B cell (primary cell): Measurements from ENCODE around the gene MARCHF7. TPM values are rescaled to one million over a fixed set of nuclear protein-coding genes. Genes with fewer than 3 reads are reported as not detected.

Source experiments
- ATAC-seq: fragments of 200-7000 bp; cut with Tn5 transposase; one replicate; pipeline ENCODE4 v1.10.0; 2021; ENCODE audit warnings: low read depth, mild to moderate bottlenecking, moderate number of reproducible peaks, moderate library complexity
- CTCF ChIA-PET: fragments of 350-600 bp; sonication (Branson Sonifier 250); formaldehyde crosslinking; loops from one replicate; lab custom pipeline; 2021; ENCODE audit warnings: antibody characterized with exemption, inconsistent platforms; lab: Charles Lee
- POLR2A ChIA-PET: fragments of 350-600 bp; sonication (Branson Sonifier 250); formaldehyde crosslinking; loops from one replicate; lab custom pipeline; 2021; ENCODE audit warnings: antibody characterized with exemption; lab: Charles Lee
- DNase-seq: peaks from one replicate; pipeline ENCODE4 v3.0.0; 2013
- H2AFZ ChIP-seq: 2 replicates; pipeline ENCODE4 v1.6.1; 2012; ENCODE audit warnings: mild to moderate bottlenecking, low read depth, low read length; ENCODE audit not compliant: insufficient read depth, poor library complexity, severe bottlenecking
- H3K27ac ChIP-seq, 2 donors: 1 replicate in 1 of 2; 2 replicates in 1 of 2; pipeline ENCODE4 v1.5.1; 2012 to 2013; ENCODE audit warnings: low read length in 2 of 2, mild to moderate bottlenecking in 2 of 2, moderate library complexity in 1 of 2
- H3K27me3 ChIP-seq, 4 experiments: fragments of 200-600 bp in 1 of 4; sonication (generic) in 1 of 4; replicated peaks in 1 of 4; 1 replicate in 2 of 4; 2 replicates in 2 of 4; pipeline versions ENCODE4 v1.6.1 to v1.7.0; 2013 to 2016; ENCODE audit warnings: low read length in 3 of 4, mild to moderate bottlenecking in 2 of 4, mixed read lengths in 1 of 4, moderate library complexity in 1 of 4; ENCODE audit not compliant: insufficient read depth in 4 of 4, control insufficient read depth in 3 of 4; ENCODE audit errors: control extremely low read depth in 1 of 4
- H3K36me3 ChIP-seq, 2 experiments: replicated peaks in 1 of 2; 1 replicate in 1 of 2; 2 replicates in 1 of 2; pipeline versions ENCODE4 v1.6.1 to v1.7.1; 2013; ENCODE audit warnings: low read length in 1 of 2; ENCODE audit not compliant: insufficient read depth in 2 of 2, control insufficient read depth in 1 of 2; ENCODE audit errors: control extremely low read depth in 1 of 2, extremely low read depth in 1 of 2
- H3K4me1 ChIP-seq, 2 donors: fragments of 200-600 bp in 1 of 2; sonication (generic) in 1 of 2; 1 replicate in 1 of 2; 2 replicates in 1 of 2; pipeline versions ENCODE4 v1.5.1 to v1.6.1; 2013 to 2017; ENCODE audit warnings: low read length in 2 of 2; ENCODE audit not compliant: control insufficient read depth in 2 of 2, insufficient read depth in 2 of 2
- H3K4me2 ChIP-seq: replicated peaks from 2 replicates; pipeline ENCODE3; 2012; ENCODE audit warnings: mild to moderate bottlenecking, low read depth, low read length; ENCODE audit not compliant: poor library complexity, severe bottlenecking
- H3K4me3 ChIP-seq, 5 experiments: fragments of 200-600 bp in 1 of 5; sonication (generic) in 1 of 5; 1 replicate in 3 of 5; 2 replicates in 2 of 5; pipeline versions ENCODE4 v1.5.1 to v1.7.0; 2011 to 2016; ENCODE audit warnings: low read length in 4 of 5, mild to moderate bottlenecking in 4 of 5, low read depth in 2 of 5, control low read depth in 1 of 5, moderate library complexity in 1 of 5; ENCODE audit not compliant: insufficient read depth in 1 of 5; ENCODE audit errors: control extremely low read depth in 1 of 5, extremely low read depth in 1 of 5
- H3K79me2 ChIP-seq: fragments of 200-600 bp; sonication (generic); one replicate; pipeline ENCODE4 v1.6.0; 2016; ENCODE audit warnings: low read length; ENCODE audit not compliant: control insufficient read depth, insufficient read depth
- H3K9ac ChIP-seq: fragments of 200-600 bp; sonication (generic); 2 replicates; pipeline ENCODE4 v1.6.1; 2017; ENCODE audit warnings: mild to moderate bottlenecking, low read length, moderate library complexity
- H3K9me3 ChIP-seq, 3 donors: one replicate each; pipeline versions ENCODE4 v1.6.1 to v1.7.1; 2013; ENCODE audit warnings: low read length in 2 of 3; ENCODE audit not compliant: control insufficient read depth in 2 of 3, insufficient read depth in 1 of 3; ENCODE audit errors: control extremely low read depth in 1 of 3
- H4K20me1 ChIP-seq: 2 replicates; pipeline ENCODE4 v1.6.0; 2012; ENCODE audit warnings: mild to moderate bottlenecking, low read length; ENCODE audit not compliant: insufficient read depth, control insufficient read depth, poor library complexity, severe bottlenecking
- H3K27ac Mint-ChIP-seq: one replicate; pipeline ENCODE4 v1.8.0; 2021; ENCODE audit warnings: mixed read lengths
- H3K27me3 Mint-ChIP-seq: one replicate; pipeline ENCODE4 v1.8.0; 2021; ENCODE audit warnings: mixed read lengths
- H3K4me1 Mint-ChIP-seq: one replicate; pipeline ENCODE4 v1.8.0; 2021; ENCODE audit warnings: mixed read lengths
- H3K4me3 Mint-ChIP-seq: one replicate; pipeline ENCODE4 v1.8.0; 2021; ENCODE audit warnings: mixed read lengths
- H3K9me3 Mint-ChIP-seq: one replicate; pipeline ENCODE4 v1.8.0; 2022; ENCODE audit warnings: mixed read lengths; ENCODE audit not compliant: insufficient read depth
- EZH2 ChIP-seq: IDR thresholded peaks from 2 replicates; pipeline ENCODE4 v1.6.1; 2012; ENCODE audit warnings: borderline replicate concordance, low read depth, mild to moderate bottlenecking, moderate library complexity, low read length; ENCODE audit not compliant: insufficient read depth, poor library complexity, severe bottlenecking
- WGBS: methylation state at CpG from one replicate; pipeline ENCODE4 v1.1.5; 2013; ENCODE audit warnings: missing lambda C conversion rate; ENCODE audit not compliant: insufficient coverage; 5-methylcytosine and 5-hydroxymethylcytosine counted together
- intact Hi-C: fragments of 100-400 bp; cut with micrococcal nuclease; formaldehyde crosslinking; loops from one replicate; pipeline ENCODE4 v1.10.0; 2022
- polyA plus RNA-seq: library from polyadenylated mRNA; depleted of rRNA; stranded (reverse); fragments of >200 nt; gene quantifications from 2 replicates; pipeline ENCODE4 v1.2.3, GENCODE V29; 2012
- total RNA-seq, 2 donors: library from RNA; stranded (reverse); fragments of 120-200 nt in 1 of 2; gene quantifications; 1 replicate in 1 of 2; 2 replicates in 1 of 2; pipeline versions ENCODE4 v1.2.3 to v1.2.4, GENCODE V29; 2013 to 2022
- TF ChIP-seq, protein P1 (sequence below): fragments of 200-600 bp; IDR thresholded peaks from one replicate; pipeline ENCODE4 v1.8.0; 2022; ENCODE audit warnings: antibody characterized with exemption, mild to moderate bottlenecking

The MARCHF7 gene
- total and polyA plus RNA-seq, 2 donors (not counting 1 experiment from before 2014, with no cell fraction given) = 55.4 to 109 TPM

DNA sequence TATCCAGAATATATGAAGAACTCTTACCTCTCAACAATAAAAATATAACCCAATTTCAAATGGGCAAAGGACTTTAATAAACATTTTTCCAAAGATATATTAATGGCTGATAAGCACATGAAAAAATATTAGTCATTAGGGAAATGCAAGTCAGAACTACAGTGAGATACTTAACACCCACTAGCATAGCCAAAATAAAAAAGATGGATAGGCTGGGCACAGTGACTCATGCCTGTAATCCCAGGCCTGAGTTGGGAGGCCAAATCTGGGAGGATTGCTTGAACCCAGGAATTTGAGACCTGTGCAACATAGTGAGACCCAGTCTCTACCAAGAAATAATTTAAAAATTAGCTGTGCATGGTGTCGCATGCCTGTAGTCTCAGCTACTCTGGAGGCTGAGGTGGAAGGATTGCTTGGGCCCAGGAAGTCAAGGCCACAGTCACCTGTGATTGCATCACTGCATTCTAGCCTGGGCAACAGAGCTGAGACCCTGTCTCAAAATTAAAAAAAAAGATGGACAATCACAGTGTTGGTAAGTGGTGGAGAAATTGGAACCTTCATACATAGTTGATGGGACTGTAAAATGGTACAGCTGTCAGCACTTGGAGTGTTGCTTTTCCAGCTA is 25.1 kb downstream of the MARCHF7 start:
- H3K27ac Mint-ChIP-seq = no peak overlapping the region
- no peaks in the 10 kb centered on the region for H3K9me3 Mint-ChIP-seq
- Histone ChIP-seq H3K9ac (no peak overlapping the region), H3K4me1 (no peaks in the 10 kb centered on the region), H2AFZ (no peak overlapping the region), H3K4me3 (no peak overlapping the region), H4K20me1 (peaks cover 61% of the 10 kb centered on the region), H3K36me3 (peaks cover 11 to 56% of the 10 kb centered on the region in 2 experiments), H3K27me3 (no peaks in the 10 kb centered on the region), H3K27ac (no peak overlapping the region), H3K4me2 (no peak overlapping the region), H3K79me2 (peaks cover 75% of the 10 kb centered on the region), H3K9me3 (peaks cover 0 to 1% (median 0%) of the 10 kb centered on the region in 3 donors)
- H3K4me1 Mint-ChIP-seq = peaks cover 10% of the 10 kb centered on the region
- no peak for ATAC-seq
- ChIA-PET POLR2A (no interaction called here), CTCF (no interaction called here)
- WGBS = 100% methylated on average over 1 of the region's 1 CpG
- no peak overlapping the region for H3K4me3 Mint-ChIP-seq
- intact Hi-C loops = no loop called here
- no peak for TF ChIP-seq EZH2
- TF ChIP-seq, protein P1, sequence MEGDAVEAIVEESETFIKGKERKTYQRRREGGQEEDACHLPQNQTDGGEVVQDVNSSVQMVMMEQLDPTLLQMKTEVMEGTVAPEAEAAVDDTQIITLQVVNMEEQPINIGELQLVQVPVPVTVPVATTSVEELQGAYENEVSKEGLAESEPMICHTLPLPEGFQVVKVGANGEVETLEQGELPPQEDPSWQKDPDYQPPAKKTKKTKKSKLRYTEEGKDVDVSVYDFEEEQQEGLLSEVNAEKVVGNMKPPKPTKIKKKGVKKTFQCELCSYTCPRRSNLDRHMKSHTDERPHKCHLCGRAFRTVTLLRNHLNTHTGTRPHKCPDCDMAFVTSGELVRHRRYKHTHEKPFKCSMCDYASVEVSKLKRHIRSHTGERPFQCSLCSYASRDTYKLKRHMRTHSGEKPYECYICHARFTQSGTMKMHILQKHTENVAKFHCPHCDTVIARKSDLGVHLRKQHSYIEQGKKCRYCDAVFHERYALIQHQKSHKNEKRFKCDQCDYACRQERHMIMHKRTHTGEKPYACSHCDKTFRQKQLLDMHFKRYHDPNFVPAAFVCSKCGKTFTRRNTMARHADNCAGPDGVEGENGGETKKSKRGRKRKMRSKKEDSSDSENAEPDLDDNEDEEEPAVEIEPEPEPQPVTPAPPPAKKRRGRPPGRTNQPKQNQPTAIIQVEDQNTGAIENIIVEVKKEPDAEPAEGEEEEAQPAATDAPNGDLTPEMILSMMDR = no peak
- H3K27me3 Mint-ChIP-seq = no peaks in the 10 kb centered on the region
- no peak for DNase-seq

DNA sequence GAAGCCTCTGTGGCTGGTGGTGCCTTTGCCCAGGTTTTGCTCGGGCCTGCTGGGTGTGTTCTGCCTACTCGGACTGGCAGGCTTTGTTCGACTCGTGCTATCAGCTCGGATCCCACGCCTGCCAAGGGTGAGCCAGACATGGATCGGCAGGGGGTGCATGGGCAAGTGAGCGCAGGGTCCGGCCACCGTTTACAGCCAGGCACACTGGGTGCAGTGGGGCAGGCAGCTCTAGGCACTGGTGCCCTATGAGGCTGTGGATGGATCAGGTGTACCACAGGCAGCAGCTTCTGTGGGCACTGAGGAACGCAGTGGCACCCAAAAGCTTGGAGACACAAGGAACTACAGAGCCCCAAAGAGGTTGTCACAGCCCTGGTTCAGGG is 25.6 kb downstream of the MARCHF7 start:
- peaks cover 10% of the 10 kb centered on the region for H3K4me1 Mint-ChIP-seq
- intact Hi-C loops = no loop called here
- peaks cover 71% of the 10 kb centered on the region for H3K79me2 ChIP-seq
- ChIA-PET POLR2A (no interaction called here), CTCF (no interaction called here)
- whole genome bisulfite sequencing = 99% methylated on average over 11 of the region's 11 CpGs
- no peak overlapping the region for H3K4me3 Mint-ChIP-seq
- peaks cover 62% of the 10 kb centered on the region for H4K20me1 ChIP-seq
- H3K9me3 Mint-ChIP-seq = no peaks in the 10 kb centered on the region
- no peak overlapping the region for H3K27ac Mint-ChIP-seq
- no peak overlapping the region for H3K9ac ChIP-seq
- no peaks in the 10 kb centered on the region for H3K4me1 ChIP-seq
- H3K36me3 ChIP-seq = peaks cover 13 to 53% of the 10 kb centered on the region in 2 experiments
- no peak for DNase-seq
- ATAC-seq = no peak
- no peaks in the 10 kb centered on the region for H3K27me3 Mint-ChIP-seq
- H2AFZ ChIP-seq = no peak overlapping the region
- H3K27me3 ChIP-seq = no peaks in the 10 kb centered on the region
- no peak overlapping the region for H3K4me2 ChIP-seq
- H3K9me3 ChIP-seq = peaks cover 0 to 1% (median 0%) of the 10 kb centered on the region in 3 donors
- TF ChIP-seq EZH2 = no peak
- TF ChIP-seq, protein P1 = no peak
- H3K4me3 ChIP-seq = no peak overlapping the region
- no peak overlapping the region for H3K27ac ChIP-seq
